GM23338 (cell line): ENCODE data around the gene IFITM10. TPM values are rescaled to one million over a fixed set of nuclear protein-coding genes. Genes with fewer than 3 reads are reported as not detected.

Source experiments
- ATAC-seq: fragments of 200-7000 bp; cut with Tn5 transposase; 3 replicates; pipeline ENCODE4 v1.9.1; 2020
- DNase-seq: peaks from one replicate; pipeline ENCODE4 v3.0.0-alpha.2; 2015; ENCODE audit warnings: low spot score
- H2AFZ ChIP-seq: fragments of 200-600 bp; sonication (generic); 2 replicates; pipeline ENCODE4 v1.8.0; 2016; ENCODE audit warnings: antibody characterized with exemption, mild to moderate bottlenecking, moderate library complexity
- H3F3A ChIP-seq: fragments of 200-600 bp; sonication (generic); replicated peaks from 2 replicates; pipeline ENCODE4 v1.8.0; 2017; ENCODE audit warnings: antibody characterized with exemption, mixed run types, low read depth
- H3K27ac ChIP-seq: fragments of 200-600 bp; sonication (generic); 2 replicates; pipeline ENCODE4 v1.6.1; 2016; ENCODE audit warnings: low read depth
- H3K27me3 ChIP-seq: fragments of 200-600 bp; sonication (generic); 2 replicates; pipeline ENCODE4 v1.8.0; 2016; ENCODE audit warnings: mild to moderate bottlenecking, mixed run types, moderate library complexity; ENCODE audit not compliant: insufficient read depth
- H3K36me3 ChIP-seq: fragments of 200-600 bp; sonication (generic); 2 replicates; pipeline ENCODE4 v1.8.0; 2016; ENCODE audit warnings: mild to moderate bottlenecking; ENCODE audit not compliant: insufficient read depth
- H3K4me1 ChIP-seq: fragments of 200-600 bp; sonication (generic); 2 replicates; pipeline ENCODE4 v1.8.0; 2016; ENCODE audit warnings: mild to moderate bottlenecking, moderate library complexity; ENCODE audit not compliant: insufficient read depth
- H3K4me2 ChIP-seq: fragments of 200-600 bp; sonication (generic); 2 replicates; pipeline ENCODE4 v1.7.1; 2017; ENCODE audit warnings: mixed run types
- H3K4me3 ChIP-seq: fragments of 200-600 bp; sonication (generic); 2 replicates; pipeline ENCODE4 v1.6.1; 2016; ENCODE audit warnings: mixed run types
- H3K79me2 ChIP-seq: fragments of 200-600 bp; sonication (generic); replicated peaks from 2 replicates; pipeline ENCODE4 v1.8.0; 2017; ENCODE audit warnings: mild to moderate bottlenecking; ENCODE audit not compliant: insufficient read depth
- H3K9me2 ChIP-seq: fragments of 200-600 bp; sonication (generic); 2 replicates; pipeline ENCODE4 v1.8.0; 2017; ENCODE audit not compliant: insufficient read depth
- H4K20me1 ChIP-seq: fragments of 200-600 bp; sonication (generic); replicated peaks from 2 replicates; pipeline ENCODE4 v1.8.0; 2017; ENCODE audit warnings: mild to moderate bottlenecking; ENCODE audit not compliant: insufficient read depth
- H3K27ac Mint-ChIP-seq: 2 replicates; pipeline ENCODE4 v1.8.0; 2020; ENCODE audit warnings: inconsistent platforms, mild to moderate bottlenecking, moderate library complexity, mixed read lengths
- H3K27me3 Mint-ChIP-seq: 3 replicates; pipeline ENCODE4 v1.8.0; 2022; ENCODE audit warnings: low read depth, mild to moderate bottlenecking, moderate library complexity, mixed read lengths, inconsistent platforms; ENCODE audit not compliant: insufficient read depth, poor library complexity
- H3K36me3 Mint-ChIP-seq: 3 replicates; pipeline ENCODE4 v1.8.0; 2021; ENCODE audit warnings: low read depth, mild to moderate bottlenecking, inconsistent platforms, moderate library complexity, mixed read lengths
- H3K4me1 Mint-ChIP-seq: 3 replicates; pipeline ENCODE4 v1.8.0; 2020; ENCODE audit warnings: mild to moderate bottlenecking, inconsistent platforms, mixed read lengths
- H3K4me3 Mint-ChIP-seq: 3 replicates; pipeline ENCODE4 v1.8.0; 2021; ENCODE audit warnings: moderate library complexity, mild to moderate bottlenecking, inconsistent platforms, mixed read lengths
- H3K9me3 Mint-ChIP-seq: 3 replicates; pipeline ENCODE4 v1.8.0; 2020; ENCODE audit warnings: moderate library complexity, mild to moderate bottlenecking, inconsistent platforms, mixed read lengths
- EZH2phosphoT487 ChIP-seq: fragments of 200-600 bp; sonication (generic); IDR thresholded peaks from one replicate; pipeline ENCODE4 v1.8.1; 2018; ENCODE audit warnings: antibody characterized with exemption; ENCODE audit not compliant: unreplicated experiment
- NANOG ChIP-seq: IDR thresholded peaks from 2 replicates; pipeline ENCODE4 v1.6.1; 2016; ENCODE audit warnings: antibody characterized with exemption, borderline replicate concordance
- POLR2AphosphoS5 ChIP-seq: IDR thresholded peaks from 2 replicates; pipeline ENCODE4 v1.6.1; 2016; ENCODE audit warnings: antibody characterized with exemption, low read depth
- polyA plus RNA-seq: library from polyadenylated mRNA; unstranded; fragments of >200 nt; fragmentation: Nextera tagmentation; extraction: Ambion mirVana; gene quantifications from 2 replicates; pipeline ENCODE4 v1.2.1, GENCODE V29; 2016
- total RNA-seq: library from RNA; depleted of rRNA; stranded (reverse); fragments of >200 nt; shearing (Covaris generic); gene quantifications from 2 replicates; pipeline ENCODE4 v1.2.3, GENCODE V29; 2014
- TF ChIP-seq, protein P1 (sequence below): fragments of 250-450 bp; sonication (Bioruptor Pico); IDR thresholded peaks from 2 replicates; pipeline ENCODE4 v1.5.0; 2020; ENCODE audit warnings: mild to moderate bottlenecking, moderate library complexity
- TF ChIP-seq, protein P2 (sequence below): IDR thresholded peaks from one replicate; pipeline ENCODE4 v1.6.1; 2018; ENCODE audit warnings: antibody characterized with exemption; ENCODE audit not compliant: unreplicated experiment
- TF ChIP-seq, protein P3 (sequence below): IDR thresholded peaks from 2 replicates; pipeline ENCODE4 v1.6.1; 2016; ENCODE audit warnings: antibody characterized with exemption

Gene IFITM10
- total and polyA plus RNA-seq, 2 experiments from 2014 or later: 0.06 TPM; not detected in 1

DNA sequence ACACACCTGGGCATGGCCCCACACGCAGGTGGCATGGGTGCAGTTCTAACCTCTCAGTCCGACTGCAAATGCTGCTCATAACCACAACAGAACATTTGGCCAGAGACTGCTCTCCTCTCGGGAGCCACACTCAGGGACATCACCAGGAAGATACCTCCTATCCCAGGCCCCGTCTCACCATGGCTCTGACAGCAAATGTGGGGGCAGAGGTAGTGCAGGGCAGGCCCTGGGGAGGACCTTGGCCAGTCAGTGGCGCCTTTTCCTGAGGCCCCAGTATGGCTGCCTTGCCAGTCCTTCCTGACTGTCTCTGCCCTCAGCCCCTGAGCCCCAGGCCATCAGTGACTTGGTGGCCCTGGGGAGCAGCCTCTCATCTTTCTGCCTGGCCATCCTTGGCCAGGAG is 50.6 kb downstream of the IFITM10 start (continued):
- TF ChIP-seq, protein P1, sequence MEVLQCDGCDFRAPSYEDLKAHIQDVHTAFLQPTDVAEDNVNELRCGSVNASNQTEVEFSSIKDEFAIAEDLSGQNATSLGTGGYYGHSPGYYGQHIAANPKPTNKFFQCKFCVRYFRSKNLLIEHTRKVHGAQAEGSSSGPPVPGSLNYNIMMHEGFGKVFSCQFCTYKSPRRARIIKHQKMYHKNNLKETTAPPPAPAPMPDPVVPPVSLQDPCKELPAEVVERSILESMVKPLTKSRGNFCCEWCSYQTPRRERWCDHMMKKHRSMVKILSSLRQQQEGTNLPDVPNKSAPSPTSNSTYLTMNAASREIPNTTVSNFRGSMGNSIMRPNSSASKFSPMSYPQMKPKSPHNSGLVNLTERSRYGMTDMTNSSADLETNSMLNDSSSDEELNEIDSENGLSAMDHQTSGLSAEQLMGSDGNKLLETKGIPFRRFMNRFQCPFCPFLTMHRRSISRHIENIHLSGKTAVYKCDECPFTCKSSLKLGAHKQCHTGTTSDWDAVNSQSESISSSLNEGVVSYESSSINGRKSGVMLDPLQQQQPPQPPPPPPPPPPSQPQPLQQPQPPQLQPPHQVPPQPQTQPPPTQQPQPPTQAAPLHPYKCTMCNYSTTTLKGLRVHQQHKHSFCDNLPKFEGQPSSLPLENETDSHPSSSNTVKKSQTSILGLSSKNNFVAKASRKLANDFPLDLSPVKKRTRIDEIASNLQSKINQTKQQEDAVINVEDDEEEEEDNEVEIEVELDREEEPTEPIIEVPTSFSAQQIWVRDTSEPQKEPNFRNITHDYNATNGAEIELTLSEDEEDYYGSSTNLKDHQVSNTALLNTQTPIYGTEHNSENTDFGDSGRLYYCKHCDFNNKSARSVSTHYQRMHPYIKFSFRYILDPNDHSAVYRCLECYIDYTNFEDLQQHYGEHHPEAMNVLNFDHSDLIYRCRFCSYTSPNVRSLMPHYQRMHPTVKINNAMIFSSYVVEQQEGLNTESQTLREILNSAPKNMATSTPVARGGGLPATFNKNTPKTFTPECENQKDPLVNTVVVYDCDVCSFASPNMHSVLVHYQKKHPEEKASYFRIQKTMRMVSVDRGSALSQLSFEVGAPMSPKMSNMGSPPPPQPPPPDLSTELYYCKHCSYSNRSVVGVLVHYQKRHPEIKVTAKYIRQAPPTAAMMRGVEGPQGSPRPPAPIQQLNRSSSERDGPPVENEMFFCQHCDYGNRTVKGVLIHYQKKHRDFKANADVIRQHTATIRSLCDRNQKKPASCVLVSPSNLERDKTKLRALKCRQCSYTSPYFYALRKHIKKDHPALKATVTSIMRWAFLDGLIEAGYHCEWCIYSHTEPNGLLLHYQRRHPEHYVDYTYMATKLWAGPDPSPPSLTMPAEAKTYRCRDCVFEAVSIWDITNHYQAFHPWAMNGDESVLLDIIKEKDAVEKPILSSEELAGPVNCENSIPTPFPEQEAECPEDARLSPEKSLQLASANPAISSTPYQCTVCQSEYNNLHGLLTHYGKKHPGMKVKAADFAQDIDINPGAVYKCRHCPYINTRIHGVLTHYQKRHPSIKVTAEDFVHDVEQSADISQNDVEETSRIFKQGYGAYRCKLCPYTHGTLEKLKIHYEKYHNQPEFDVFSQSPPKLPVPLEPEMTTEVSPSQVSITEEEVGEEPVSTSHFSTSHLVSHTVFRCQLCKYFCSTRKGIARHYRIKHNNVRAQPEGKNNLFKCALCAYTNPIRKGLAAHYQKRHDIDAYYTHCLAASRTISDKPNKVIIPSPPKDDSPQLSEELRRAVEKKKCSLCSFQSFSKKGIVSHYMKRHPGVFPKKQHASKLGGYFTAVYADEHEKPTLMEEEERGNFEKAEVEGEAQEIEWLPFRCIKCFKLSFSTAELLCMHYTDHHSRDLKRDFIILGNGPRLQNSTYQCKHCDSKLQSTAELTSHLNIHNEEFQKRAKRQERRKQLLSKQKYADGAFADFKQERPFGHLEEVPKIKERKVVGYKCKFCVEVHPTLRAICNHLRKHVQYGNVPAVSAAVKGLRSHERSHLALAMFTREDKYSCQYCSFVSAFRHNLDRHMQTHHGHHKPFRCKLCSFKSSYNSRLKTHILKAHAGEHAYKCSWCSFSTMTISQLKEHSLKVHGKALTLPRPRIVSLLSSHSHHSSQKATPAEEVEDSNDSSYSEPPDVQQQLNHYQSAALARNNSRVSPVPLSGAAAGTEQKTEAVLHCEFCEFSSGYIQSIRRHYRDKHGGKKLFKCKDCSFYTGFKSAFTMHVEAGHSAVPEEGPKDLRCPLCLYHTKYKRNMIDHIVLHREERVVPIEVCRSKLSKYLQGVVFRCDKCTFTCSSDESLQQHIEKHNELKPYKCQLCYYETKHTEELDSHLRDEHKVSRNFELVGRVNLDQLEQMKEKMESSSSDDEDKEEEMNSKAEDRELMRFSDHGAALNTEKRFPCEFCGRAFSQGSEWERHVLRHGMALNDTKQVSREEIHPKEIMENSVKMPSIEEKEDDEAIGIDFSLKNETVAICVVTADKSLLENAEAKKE (CRISPR knock-in tag): no peak
- TF ChIP-seq NANOG: no peak

DNA sequence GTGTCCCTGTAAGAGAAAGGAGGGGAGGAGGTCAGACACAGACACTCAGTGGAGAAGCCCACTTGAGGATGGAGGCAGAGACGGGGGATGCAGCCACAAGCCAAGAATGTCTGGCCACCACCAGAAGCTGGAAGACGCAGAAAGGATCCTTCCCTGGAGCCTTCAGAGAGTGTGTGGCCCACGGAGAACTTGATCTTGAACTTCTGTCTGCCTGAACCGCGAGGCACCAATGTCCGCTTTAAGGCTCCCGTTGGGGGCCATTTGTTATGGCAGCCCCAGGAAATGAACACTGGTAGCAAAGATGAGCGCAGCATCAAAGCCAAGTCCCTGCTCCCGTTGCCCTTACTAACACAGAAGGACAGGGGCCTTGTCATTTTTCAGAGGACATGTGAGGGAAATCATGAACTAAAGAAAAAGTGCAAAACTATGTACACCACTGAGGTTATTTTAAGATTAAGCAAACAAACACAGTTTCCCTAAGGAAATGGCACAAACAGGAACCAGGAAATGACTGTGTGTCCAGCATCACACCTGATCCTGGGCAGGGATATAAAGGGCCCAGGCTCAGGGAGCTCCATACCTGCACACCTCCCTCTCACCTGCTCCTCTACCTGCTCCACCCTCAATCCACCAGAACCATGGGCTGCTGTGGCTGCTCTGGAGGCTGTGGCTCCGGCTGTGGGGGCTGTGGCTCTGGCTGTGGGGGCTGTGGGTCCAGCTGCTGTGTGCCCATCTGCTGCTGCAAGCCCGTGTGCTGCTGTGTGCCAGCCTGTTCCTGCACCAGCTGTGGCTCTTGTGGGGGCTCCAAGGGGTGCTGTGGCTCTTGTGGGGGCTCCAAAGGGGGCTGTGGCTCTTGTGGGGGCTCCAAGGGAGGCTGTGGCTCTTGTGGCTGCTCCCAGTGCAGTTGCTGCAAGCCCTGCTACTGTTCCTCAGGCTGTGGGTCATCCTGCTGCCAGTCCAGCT is 53.5 kb downstream of the IFITM10 start, which contains the start of gene KRTAP5-6:
Gene KRTAP5-6 (plus strand): TSS at position 588 of the 963 bp plus-strand sequence. CDS start 51 bp downstream, at position 639.
- Histone ChIP-seq H3K27me3 (no peaks in the 10 kb centered on the region), H3K79me2 (no peaks in the 10 kb centered on the region), H3K4me2 (no peak within 1 kb of the TSS), H3F3A (no peaks in the 10 kb centered on the region), H3K27ac (no peak within 1 kb of the TSS), H3K4me3 (no peak within 1 kb of the TSS), H2AFZ (no peak within 1 kb of the TSS), H3K4me1 (0 out of 2 replicates have a peak, but pooled peaks cover 6% of the 10 kb centered on the region), H3K9me2 (no peaks in the 10 kb centered on the region), H3K36me3 (no peaks in the 10 kb centered on the region), H4K20me1 (no peaks in the 10 kb centered on the region)
- Mint-ChIP-seq H3K9me3 (no peaks in the 10 kb centered on the region; the same call in 1 of the 3 replicates), H3K27me3 (peaks cover 18% of the 10 kb centered on the region), H3K4me3 (no peak within 1 kb of the TSS), H3K4me1 (peaks cover 5% of the 10 kb centered on the region; the same call in 2 of the 3 replicates), H3K27ac (no peak within 1 kb of the TSS), H3K36me3 (no peaks in the 10 kb centered on the region)
- ATAC-seq (no peak), DNase-seq (no peak)
- TF ChIP-seq POLR2AphosphoS5 (no peak), EZH2phosphoT487 (no peak)
- TF ChIP-seq, protein P2, sequence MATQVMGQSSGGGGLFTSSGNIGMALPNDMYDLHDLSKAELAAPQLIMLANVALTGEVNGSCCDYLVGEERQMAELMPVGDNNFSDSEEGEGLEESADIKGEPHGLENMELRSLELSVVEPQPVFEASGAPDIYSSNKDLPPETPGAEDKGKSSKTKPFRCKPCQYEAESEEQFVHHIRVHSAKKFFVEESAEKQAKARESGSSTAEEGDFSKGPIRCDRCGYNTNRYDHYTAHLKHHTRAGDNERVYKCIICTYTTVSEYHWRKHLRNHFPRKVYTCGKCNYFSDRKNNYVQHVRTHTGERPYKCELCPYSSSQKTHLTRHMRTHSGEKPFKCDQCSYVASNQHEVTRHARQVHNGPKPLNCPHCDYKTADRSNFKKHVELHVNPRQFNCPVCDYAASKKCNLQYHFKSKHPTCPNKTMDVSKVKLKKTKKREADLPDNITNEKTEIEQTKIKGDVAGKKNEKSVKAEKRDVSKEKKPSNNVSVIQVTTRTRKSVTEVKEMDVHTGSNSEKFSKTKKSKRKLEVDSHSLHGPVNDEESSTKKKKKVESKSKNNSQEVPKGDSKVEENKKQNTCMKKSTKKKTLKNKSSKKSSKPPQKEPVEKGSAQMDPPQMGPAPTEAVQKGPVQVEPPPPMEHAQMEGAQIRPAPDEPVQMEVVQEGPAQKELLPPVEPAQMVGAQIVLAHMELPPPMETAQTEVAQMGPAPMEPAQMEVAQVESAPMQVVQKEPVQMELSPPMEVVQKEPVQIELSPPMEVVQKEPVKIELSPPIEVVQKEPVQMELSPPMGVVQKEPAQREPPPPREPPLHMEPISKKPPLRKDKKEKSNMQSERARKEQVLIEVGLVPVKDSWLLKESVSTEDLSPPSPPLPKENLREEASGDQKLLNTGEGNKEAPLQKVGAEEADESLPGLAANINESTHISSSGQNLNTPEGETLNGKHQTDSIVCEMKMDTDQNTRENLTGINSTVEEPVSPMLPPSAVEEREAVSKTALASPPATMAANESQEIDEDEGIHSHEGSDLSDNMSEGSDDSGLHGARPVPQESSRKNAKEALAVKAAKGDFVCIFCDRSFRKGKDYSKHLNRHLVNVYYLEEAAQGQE: no peak
- TF ChIP-seq, protein P3, sequence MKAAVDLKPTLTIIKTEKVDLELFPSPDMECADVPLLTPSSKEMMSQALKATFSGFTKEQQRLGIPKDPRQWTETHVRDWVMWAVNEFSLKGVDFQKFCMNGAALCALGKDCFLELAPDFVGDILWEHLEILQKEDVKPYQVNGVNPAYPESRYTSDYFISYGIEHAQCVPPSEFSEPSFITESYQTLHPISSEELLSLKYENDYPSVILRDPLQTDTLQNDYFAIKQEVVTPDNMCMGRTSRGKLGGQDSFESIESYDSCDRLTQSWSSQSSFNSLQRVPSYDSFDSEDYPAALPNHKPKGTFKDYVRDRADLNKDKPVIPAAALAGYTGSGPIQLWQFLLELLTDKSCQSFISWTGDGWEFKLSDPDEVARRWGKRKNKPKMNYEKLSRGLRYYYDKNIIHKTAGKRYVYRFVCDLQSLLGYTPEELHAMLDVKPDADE: no peak
